ENCODE data around the gene ZNF804A. TPM values are rescaled to one million over a fixed set of nuclear protein-coding genes. Genes with fewer than 3 reads are reported as not detected.

Gene ZNF804A
- total RNA-seq, 1 donor from 2014 or later, result not detected

DNA sequence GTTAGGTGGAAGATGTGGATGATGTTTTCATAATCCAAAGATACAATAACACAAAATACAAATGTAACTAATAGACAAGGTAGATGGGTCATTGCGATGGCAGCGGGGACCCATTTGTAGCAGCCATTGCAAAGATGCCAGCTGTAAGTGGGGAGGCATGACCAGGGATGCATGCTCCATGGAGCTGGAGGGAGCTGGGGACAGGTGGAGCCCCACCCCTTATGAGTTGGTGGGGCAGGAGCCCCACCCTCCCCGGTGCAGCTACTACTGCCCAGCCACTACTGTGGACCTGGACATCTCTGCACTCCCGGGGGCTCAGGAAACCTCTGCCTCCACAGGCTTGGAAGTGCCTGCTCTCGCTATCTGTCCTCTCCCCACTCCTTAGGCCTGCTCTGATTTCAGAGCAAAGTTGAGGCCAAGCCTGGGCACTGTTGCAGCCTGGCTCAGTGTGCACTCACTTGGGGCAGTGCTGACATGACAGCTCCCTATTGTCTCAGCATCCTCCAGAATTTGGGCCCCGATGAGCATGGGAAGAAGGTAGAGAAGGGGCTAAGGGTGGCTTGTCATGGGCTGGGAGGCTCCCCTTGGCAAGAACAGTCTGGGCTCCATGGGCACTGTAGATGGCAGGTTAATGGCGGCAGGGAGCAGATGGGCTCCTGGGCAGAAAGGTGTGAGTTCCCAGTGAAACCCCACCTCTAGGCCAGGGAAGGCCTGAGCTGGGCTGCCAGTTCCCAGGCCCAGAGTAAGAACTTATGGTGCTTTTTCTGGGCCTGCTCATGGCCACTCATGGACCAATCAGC is 81.1 kb downstream of the ZNF804A start:
- no peaks in the 10 kb centered on the region for H3K27me3 Mint-ChIP-seq (ENCODE audit: insufficient read depth, low read depth)
- H3K27ac ChIP-seq, result no peak overlapping the region
- H3K9me3 Mint-ChIP-seq, result peaks cover 4% of the 10 kb centered on the region
- no peak overlapping the region for H3K4me3 Mint-ChIP-seq
- no peaks in the 10 kb centered on the region for H3K4me1 ChIP-seq
- H3F3A ChIP-seq (ENCODE audit: low read depth), result no peaks in the 10 kb centered on the region
- H3K36me3 ChIP-seq, result no peaks in the 10 kb centered on the region
- H3K4me1 Mint-ChIP-seq, result no peaks in the 10 kb centered on the region
- no peak overlapping the region for H3K4me2 ChIP-seq
- H3K36me3 Mint-ChIP-seq, result no peaks in the 10 kb centered on the region
- no peaks in the 10 kb centered on the region for H4K20me1 ChIP-seq (ENCODE audit: low read depth)
- H2AFZ ChIP-seq (replicated peaks), result no peak overlapping the region
- no peak for DNase-seq (ENCODE audit: low spot score)
- H3K4me3 ChIP-seq, result no peak overlapping the region
- H3K79me2 ChIP-seq (ENCODE audit: low read depth), result no peaks in the 10 kb centered on the region
- H3K9ac ChIP-seq, result no peak overlapping the region
- no peaks in the 10 kb centered on the region for H3K9me3 ChIP-seq (ENCODE audit: low read depth)
- H3K27me3 ChIP-seq, result no peaks in the 10 kb centered on the region
- TF ChIP-seq EZH2 (IDR thresholded peaks at IDR 0.05) (no peak), EZH2phosphoT487 (IDR thresholded peaks at IDR 0.05) (no peak)
- TF ChIP-seq, protein P1, sequence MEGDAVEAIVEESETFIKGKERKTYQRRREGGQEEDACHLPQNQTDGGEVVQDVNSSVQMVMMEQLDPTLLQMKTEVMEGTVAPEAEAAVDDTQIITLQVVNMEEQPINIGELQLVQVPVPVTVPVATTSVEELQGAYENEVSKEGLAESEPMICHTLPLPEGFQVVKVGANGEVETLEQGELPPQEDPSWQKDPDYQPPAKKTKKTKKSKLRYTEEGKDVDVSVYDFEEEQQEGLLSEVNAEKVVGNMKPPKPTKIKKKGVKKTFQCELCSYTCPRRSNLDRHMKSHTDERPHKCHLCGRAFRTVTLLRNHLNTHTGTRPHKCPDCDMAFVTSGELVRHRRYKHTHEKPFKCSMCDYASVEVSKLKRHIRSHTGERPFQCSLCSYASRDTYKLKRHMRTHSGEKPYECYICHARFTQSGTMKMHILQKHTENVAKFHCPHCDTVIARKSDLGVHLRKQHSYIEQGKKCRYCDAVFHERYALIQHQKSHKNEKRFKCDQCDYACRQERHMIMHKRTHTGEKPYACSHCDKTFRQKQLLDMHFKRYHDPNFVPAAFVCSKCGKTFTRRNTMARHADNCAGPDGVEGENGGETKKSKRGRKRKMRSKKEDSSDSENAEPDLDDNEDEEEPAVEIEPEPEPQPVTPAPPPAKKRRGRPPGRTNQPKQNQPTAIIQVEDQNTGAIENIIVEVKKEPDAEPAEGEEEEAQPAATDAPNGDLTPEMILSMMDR (IDR thresholded peaks at IDR 0.05), result no peak
- H3K27ac Mint-ChIP-seq, result no peak overlapping the region

DNA sequence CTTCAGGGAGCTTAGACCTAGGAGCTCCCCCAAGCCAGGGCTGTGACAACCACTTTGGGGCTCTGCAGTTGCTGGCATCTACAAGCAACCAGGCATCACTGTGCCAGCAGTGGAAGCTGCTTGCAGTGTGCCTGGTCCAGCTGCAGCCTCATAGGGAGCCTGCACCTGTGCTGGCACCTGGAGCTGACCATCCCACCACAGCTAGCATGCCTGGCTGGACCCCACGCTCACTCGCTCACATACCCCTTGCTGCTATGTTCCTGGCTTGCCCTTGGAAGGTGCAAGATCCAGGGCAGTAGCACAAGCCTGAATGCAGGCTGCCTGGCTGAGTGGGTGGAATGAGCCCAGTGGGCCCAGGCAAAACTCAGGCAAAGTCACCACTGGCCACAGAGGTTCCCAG is 82.5 kb downstream of the ZNF804A start:
- no peak overlapping the region for H3K4me3 ChIP-seq
- H3K4me2 ChIP-seq, result no peak overlapping the region
- H3K9ac ChIP-seq, result no peak overlapping the region
- DNase-seq (ENCODE audit: low spot score), result no peak
- H3K27me3 Mint-ChIP-seq (ENCODE audit: insufficient read depth, low read depth), result no peaks in the 10 kb centered on the region
- no peaks in the 10 kb centered on the region for H3K4me1 Mint-ChIP-seq
- no peak overlapping the region for H3K27ac Mint-ChIP-seq
- TF ChIP-seq, protein P1 (IDR thresholded peaks at IDR 0.05), result no peak
- TF ChIP-seq EZH2phosphoT487 (IDR thresholded peaks at IDR 0.05) (no peak), EZH2 (IDR thresholded peaks at IDR 0.05) (no peak)
- no peak overlapping the region for H3K4me3 Mint-ChIP-seq
- no peaks in the 10 kb centered on the region for H3K9me3 ChIP-seq (ENCODE audit: low read depth)
- no peaks in the 10 kb centered on the region for H3K36me3 ChIP-seq
- no peaks in the 10 kb centered on the region for H3K27me3 ChIP-seq
- H3K4me1 ChIP-seq, result no peaks in the 10 kb centered on the region
- no peaks in the 10 kb centered on the region for H3F3A ChIP-seq (ENCODE audit: low read depth)
- H3K27ac ChIP-seq, result no peak overlapping the region
- no peaks in the 10 kb centered on the region for H3K79me2 ChIP-seq (ENCODE audit: low read depth)
- H3K9me3 Mint-ChIP-seq, result peaks cover 4% of the 10 kb centered on the region
- no peaks in the 10 kb centered on the region for H4K20me1 ChIP-seq (ENCODE audit: low read depth)
- H2AFZ ChIP-seq (replicated peaks), result no peak overlapping the region
- no peaks in the 10 kb centered on the region for H3K36me3 Mint-ChIP-seq

DNA sequence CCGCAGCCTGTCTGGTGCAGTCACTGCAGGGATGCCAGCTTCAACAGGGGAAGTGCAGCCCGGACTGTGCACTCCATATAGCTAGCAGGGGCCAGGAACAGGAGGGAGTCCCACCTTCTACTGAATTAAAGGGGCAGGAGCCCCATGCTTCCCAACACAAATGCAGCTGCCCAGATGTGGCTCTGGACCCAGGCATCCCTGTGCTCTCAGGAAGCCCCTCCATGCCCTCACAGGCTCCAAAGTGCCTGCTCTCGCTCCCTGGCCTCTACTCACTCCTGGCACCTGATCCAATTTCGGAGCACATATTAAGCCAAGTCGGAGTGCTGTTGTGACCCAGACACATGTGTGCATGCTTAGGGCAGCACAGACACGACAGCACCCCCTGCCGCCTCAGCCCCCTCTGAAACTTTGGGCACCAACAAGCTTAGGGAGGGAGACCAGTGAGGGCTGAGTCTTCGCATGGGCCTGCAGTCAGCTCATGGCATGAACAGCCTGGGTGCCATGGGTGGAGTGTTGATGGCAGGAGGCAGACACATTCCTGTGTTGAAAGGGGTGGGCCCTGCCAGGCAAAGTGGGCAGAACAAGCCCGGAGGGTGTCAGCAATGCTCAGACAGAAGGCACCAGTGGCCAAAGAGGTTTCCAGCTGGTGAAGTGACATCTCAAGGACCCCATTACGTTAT is 83.5 kb downstream of the ZNF804A start:
- Histone ChIP-seq H3K36me3 (no peaks in the 10 kb centered on the region), H3F3A (ENCODE audit: low read depth) (no peaks in the 10 kb centered on the region), H3K27ac (no peak overlapping the region), H4K20me1 (ENCODE audit: low read depth) (no peaks in the 10 kb centered on the region), H3K9me3 (ENCODE audit: low read depth) (no peaks in the 10 kb centered on the region), H3K79me2 (ENCODE audit: low read depth) (no peaks in the 10 kb centered on the region), H3K4me1 (no peaks in the 10 kb centered on the region), H3K4me3 (no peak overlapping the region), H3K27me3 (no peaks in the 10 kb centered on the region), H2AFZ (replicated peaks) (no peak overlapping the region), H3K4me2 (no peak overlapping the region), H3K9ac (no peak overlapping the region)
- no peak for TF ChIP-seq EZH2phosphoT487 (IDR thresholded peaks at IDR 0.05)
- no peak for TF ChIP-seq EZH2 (IDR thresholded peaks at IDR 0.05)
- TF ChIP-seq, protein P1 (IDR thresholded peaks at IDR 0.05), result no peak
- no peaks in the 10 kb centered on the region for H3K27me3 Mint-ChIP-seq (ENCODE audit: insufficient read depth, low read depth)
- DNase-seq (ENCODE audit: low spot score), result no peak
- no peak overlapping the region for H3K4me3 Mint-ChIP-seq
- no peaks in the 10 kb centered on the region for H3K36me3 Mint-ChIP-seq
- peaks cover 4% of the 10 kb centered on the region for H3K9me3 Mint-ChIP-seq
- H3K27ac Mint-ChIP-seq, result no peak overlapping the region
- H3K4me1 Mint-ChIP-seq, result no peaks in the 10 kb centered on the region

Measured in neural progenitor cell (in vitro differentiated cells).